ENCODE measurements around the gene OCA2. TPM values are rescaled to one million over a fixed set of nuclear protein-coding genes. Genes with fewer than 3 reads are reported as not detected.
A peak's percentile ranks its signal among the peaks of the same experiment; 100 is the strongest.

Gene OCA2
- total RNA-seq, 2 experiments from 2014 or later = not detected

- Histone ChIP-seq H3K9me2 (ENCODE audit: insufficient read depth, low read length) (no peaks in the 10 kb centered on the region), H3K9me3 (ENCODE audit: low read length) (no peaks in the 10 kb centered on the region), H3K27ac (ENCODE audit: low read depth, low read length, poor library complexity, severe bottlenecking) (no peak overlapping the region), H3K79me2 (ENCODE audit: insufficient read depth, low read depth, low read length) (no peaks in the 10 kb centered on the region), H3K4me1 (ENCODE audit: insufficient read depth, low read length, poor library complexity, severe bottlenecking) (no peaks in the 10 kb centered on the region), H3K36me3 (ENCODE audit: insufficient read depth, low read length) (peaks cover 50% of the 10 kb centered on the region), H3K4me3 (ENCODE audit: low read depth, low read length, poor library complexity, severe bottlenecking) (no peak overlapping the region), H4K20me1 (ENCODE audit: insufficient read depth, low read length) (no peaks in the 10 kb centered on the region), H3K4me2 (ENCODE audit: low read length) (no peak overlapping the region), H2AFZ (ENCODE audit: low read length) (no peak overlapping the region)
- DNase-seq (ENCODE audit: low spot score) = no peak
- TSS peak; percentile 92 for BruUV-seq (replicated peaks)
- ChIA-PET CTCF (ENCODE audit: unreplicated experiment) (no interaction called here), POLR2A (no interaction called here)
- intact Hi-C loops (cut with micrococcal nuclease; ENCODE audit: unreplicated experiment) = no loop called here
- TF ChIP-seq EZH2phosphoT487 (IDR thresholded peaks at IDR 0.05; ENCODE audit: borderline replicate concordance, low read depth, low read length) = no peak
- no peak for TF ChIP-seq CTCF (conservative IDR thresholded peaks at IDR 0.05; ENCODE audit: low read length)
Measured at GRCh38 chr15:28111543-28111942, 12.4 kb upstream of the OCA2 start.

- DNase-seq (ENCODE audit: low spot score) = no peak
- no peak overlapping the region for H3K27ac ChIP-seq (ENCODE audit: low read depth, low read length, poor library complexity, severe bottlenecking)
- H3K4me3 ChIP-seq (ENCODE audit: low read depth, low read length, poor library complexity, severe bottlenecking) = no peak overlapping the region
- no peaks in the 10 kb centered on the region for H3K9me2 ChIP-seq (ENCODE audit: insufficient read depth, low read length)
- intact Hi-C loops (cut with micrococcal nuclease; ENCODE audit: unreplicated experiment) = no loop called here
- BruUV-seq (replicated peaks) = no TSS peak
- H3K4me2 ChIP-seq (ENCODE audit: low read length) = no peak overlapping the region
- H4K20me1 ChIP-seq (ENCODE audit: insufficient read depth, low read length) = no peaks in the 10 kb centered on the region
- H3K4me1 ChIP-seq (ENCODE audit: insufficient read depth, low read length, poor library complexity, severe bottlenecking) = no peaks in the 10 kb centered on the region
- H3K79me2 ChIP-seq (ENCODE audit: insufficient read depth, low read depth, low read length) = no peaks in the 10 kb centered on the region
- H3K36me3 ChIP-seq (ENCODE audit: insufficient read depth, low read length) = peaks cover 44% of the 10 kb centered on the region
- H2AFZ ChIP-seq (ENCODE audit: low read length) = no peak overlapping the region
- ChIA-PET POLR2A (no interaction called here), CTCF (ENCODE audit: unreplicated experiment) (no interaction called here)
- H3K9me3 ChIP-seq (ENCODE audit: low read length) = no peaks in the 10 kb centered on the region
- TF ChIP-seq EZH2phosphoT487 (IDR thresholded peaks at IDR 0.05; ENCODE audit: borderline replicate concordance, low read depth, low read length) (no peak), CTCF (conservative IDR thresholded peaks at IDR 0.05; ENCODE audit: low read length) (no peak)
Measured at GRCh38 chr15:28110481-28110881, 11.4 kb upstream of the OCA2 start.

DNA sequence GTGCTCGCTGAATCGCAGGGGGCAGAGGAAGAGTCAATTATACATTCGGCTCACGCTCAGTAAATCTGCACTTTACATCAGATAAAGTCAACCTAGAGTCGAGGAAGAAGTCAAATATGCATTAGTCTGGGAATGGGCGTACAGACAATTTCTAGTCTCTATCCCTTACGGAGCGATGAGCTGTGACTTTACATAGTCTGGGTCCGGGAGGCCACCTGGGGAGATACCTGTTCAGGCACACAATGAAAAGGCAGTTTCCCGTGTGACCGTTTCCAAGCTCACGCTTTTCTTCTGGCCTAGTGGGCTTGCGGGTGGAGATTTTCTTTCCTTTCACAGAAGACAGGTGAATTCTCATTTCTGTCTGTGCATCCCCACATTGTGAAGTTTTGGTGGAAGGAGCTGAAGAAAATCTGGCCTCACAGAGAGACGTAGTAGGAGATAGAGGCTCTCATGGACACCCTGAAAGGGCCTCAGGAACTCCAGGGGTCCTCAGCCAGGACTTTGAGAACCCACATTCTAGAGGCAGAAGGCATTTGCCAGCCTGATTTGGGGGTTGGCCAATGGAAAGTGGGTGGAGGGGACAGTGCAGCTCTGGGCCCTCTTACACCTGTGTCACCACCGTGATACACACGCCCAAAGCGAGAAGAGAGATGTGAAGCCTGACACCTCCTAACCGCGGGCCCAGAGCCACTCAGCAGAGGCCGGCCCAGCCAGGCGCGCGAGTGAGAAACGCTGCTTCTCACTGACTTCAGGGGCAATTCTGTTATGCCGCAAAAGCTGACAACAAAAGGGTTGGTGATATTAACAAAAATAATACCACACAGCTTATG is 10.7 kb upstream of the OCA2 start:
- Histone ChIP-seq H3K4me3 (ENCODE audit: low read depth, low read length, poor library complexity, severe bottlenecking) (no peak overlapping the region), H3K36me3 (ENCODE audit: insufficient read depth, low read length) (peaks cover 42% of the 10 kb centered on the region), H3K4me1 (ENCODE audit: insufficient read depth, low read length, poor library complexity, severe bottlenecking) (no peaks in the 10 kb centered on the region), H2AFZ (ENCODE audit: low read length) (no peak overlapping the region), H3K9me2 (ENCODE audit: insufficient read depth, low read length) (no peaks in the 10 kb centered on the region), H4K20me1 (ENCODE audit: insufficient read depth, low read length) (no peaks in the 10 kb centered on the region), H3K9me3 (ENCODE audit: low read length) (no peaks in the 10 kb centered on the region), H3K79me2 (ENCODE audit: insufficient read depth, low read depth, low read length) (no peaks in the 10 kb centered on the region), H3K27ac (ENCODE audit: low read depth, low read length, poor library complexity, severe bottlenecking) (no peak overlapping the region), H3K4me2 (ENCODE audit: low read length) (no peak overlapping the region)
- CTCF ChIA-PET (ENCODE audit: unreplicated experiment) = no interaction called here
- BruUV-seq (replicated peaks) = no TSS peak
- no peak for DNase-seq (ENCODE audit: low spot score)
- TF ChIP-seq CTCF (conservative IDR thresholded peaks at IDR 0.05; ENCODE audit: low read length) (no peak), EZH2phosphoT487 (IDR thresholded peaks at IDR 0.05; ENCODE audit: borderline replicate concordance, low read depth, low read length) (no peak)
- POLR2A ChIA-PET = no interaction called here
- intact Hi-C loops (cut with micrococcal nuclease; ENCODE audit: unreplicated experiment) = no loop called here
